Tibial artery (tissue), 4 donors: ENCODE results near the gene GPRIN2.

Source experiments
- DNase-seq, 2 donors: peaks; one replicate each; pipeline ENCODE4 v3.0.0-alpha.2; 2019
- H3K27ac ChIP-seq, 2 donors: fragments of 200-600 bp; sonication (generic) in 1 of 2; 1 replicate in 1 of 2; 2 replicates in 1 of 2; pipeline ENCODE4 v1.5.1; 2018 to 2019; ENCODE audit warnings: mild to moderate bottlenecking in 1 of 2
- H3K27me3 ChIP-seq, 2 donors: fragments of 200-600 bp; sonication (generic) in 1 of 2; one replicate each; pipeline versions ENCODE4 v1.5.1 to v1.6.0; 2016 to 2019
- H3K36me3 ChIP-seq, 3 donors: fragments of 200-600 bp; sonication (generic) in 2 of 3; one replicate each; pipeline ENCODE4 v1.5.1; 2016 to 2019; ENCODE audit warnings: mild to moderate bottlenecking in 2 of 3
- H3K4me1 ChIP-seq, 4 donors: fragments of 200-600 bp; sonication (generic) in 2 of 4; 1 replicate in 3 of 4; 2 replicates in 1 of 4; pipeline ENCODE4 v1.5.1; 2016 to 2019
- H3K4me3 ChIP-seq, 2 donors: fragments of 200-600 bp; sonication (generic) in 1 of 2; 1 replicate in 1 of 2; 2 replicates in 1 of 2; pipeline ENCODE4 v1.5.1; 2018 to 2019; ENCODE audit warnings: mild to moderate bottlenecking in 2 of 2
- H3K9me3 ChIP-seq, 3 donors: fragments of 200-600 bp; sonication (generic) in 1 of 3; one replicate each; pipeline ENCODE4 v1.5.1; 2016 to 2019
- intact Hi-C: fragments of 100-400 bp; cut with DNase I; formaldehyde crosslinking; loops from one replicate; pipeline ENCODE4 v1.15.0; 2023; ENCODE audit warnings: low total_unique reads
- TF ChIP-seq, protein P1 (sequence below), 2 experiments: fragments of 200-600 bp in 1 of 2; fragments of 450-650 bp in 1 of 2; IDR thresholded peaks; one replicate each; pipeline ENCODE4 v1.5.1; 2017 to 2019; ENCODE audit warnings: antibody characterized with exemption in 2 of 2, mild to moderate bottlenecking in 1 of 2, moderate library complexity in 1 of 2

Gene GPRIN2

DNA sequence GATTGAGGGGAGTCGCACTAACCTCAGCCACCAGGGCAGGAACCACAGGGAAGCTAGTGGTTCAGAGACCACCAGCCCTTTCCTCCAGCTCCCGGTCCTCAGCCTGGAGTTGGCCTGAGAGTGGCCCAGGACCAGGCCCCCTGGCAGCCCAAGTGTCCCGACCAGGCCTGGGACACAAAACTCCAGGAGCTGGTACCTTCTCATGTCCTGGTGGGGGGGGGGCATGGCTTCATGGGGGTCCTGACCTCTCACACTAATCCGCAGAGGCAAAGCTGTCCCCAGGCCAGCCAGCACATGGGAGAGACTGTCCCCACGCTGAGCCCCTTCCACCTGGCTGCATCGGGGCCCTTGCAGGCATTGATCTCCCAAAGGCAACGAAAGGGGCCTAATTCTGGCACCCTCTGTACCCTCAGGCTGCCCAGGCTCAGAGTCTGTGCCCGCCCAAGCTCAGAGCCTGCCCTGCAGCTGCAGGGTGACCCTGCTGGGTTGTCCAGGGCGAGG, 28.2 kb downstream of the GPRIN2 start:
- Histone ChIP-seq H3K4me3 (no peak overlapping the region), H3K36me3 (no peaks in the 10 kb centered on the region), H3K9me3 (no peaks in the 10 kb centered on the region), H3K27ac (no peak overlapping the region), H3K4me1 (peaks cover 0 to 18% (median 13%) of the 10 kb centered on the region in 4 donors), H3K27me3 (no peaks in the 10 kb centered on the region)
- intact Hi-C loops: no loop called here
- TF ChIP-seq, protein P1, sequence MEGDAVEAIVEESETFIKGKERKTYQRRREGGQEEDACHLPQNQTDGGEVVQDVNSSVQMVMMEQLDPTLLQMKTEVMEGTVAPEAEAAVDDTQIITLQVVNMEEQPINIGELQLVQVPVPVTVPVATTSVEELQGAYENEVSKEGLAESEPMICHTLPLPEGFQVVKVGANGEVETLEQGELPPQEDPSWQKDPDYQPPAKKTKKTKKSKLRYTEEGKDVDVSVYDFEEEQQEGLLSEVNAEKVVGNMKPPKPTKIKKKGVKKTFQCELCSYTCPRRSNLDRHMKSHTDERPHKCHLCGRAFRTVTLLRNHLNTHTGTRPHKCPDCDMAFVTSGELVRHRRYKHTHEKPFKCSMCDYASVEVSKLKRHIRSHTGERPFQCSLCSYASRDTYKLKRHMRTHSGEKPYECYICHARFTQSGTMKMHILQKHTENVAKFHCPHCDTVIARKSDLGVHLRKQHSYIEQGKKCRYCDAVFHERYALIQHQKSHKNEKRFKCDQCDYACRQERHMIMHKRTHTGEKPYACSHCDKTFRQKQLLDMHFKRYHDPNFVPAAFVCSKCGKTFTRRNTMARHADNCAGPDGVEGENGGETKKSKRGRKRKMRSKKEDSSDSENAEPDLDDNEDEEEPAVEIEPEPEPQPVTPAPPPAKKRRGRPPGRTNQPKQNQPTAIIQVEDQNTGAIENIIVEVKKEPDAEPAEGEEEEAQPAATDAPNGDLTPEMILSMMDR (IDR thresholded peaks at IDR 0.05): no peak
- DNase-seq: peak in 1 of 2 donors; percentile 21

DNA sequence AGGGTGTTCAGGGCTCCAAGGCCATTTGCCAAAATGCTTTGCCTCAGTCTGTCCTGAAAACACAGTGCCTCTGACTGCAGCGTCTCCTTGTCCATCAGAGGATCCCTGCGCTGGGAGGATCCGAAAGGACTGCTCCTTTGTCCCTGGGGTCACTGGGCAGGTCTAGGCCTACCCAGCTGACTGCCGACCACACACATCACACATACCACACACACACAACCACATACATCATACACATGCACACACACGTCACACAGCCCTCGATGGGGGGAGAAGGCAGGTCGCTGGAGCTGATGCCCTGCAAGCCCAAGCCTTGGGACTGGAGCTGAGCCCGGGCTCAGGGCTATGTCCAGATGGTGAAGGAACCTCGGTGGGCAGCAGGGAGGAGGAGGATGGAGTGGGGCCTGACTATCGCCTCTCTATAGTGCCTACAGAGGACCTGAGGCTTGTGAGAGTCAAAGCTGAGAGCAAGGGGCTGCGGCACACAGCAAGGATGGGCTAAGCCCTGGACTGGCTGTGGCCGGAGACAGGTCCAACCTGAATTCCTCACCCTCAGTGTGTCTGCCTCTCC, 29.1 kb downstream of the GPRIN2 start:
- Histone ChIP-seq H3K4me1 (peaks cover 0 to 21% (median 16%) of the 10 kb centered on the region in 4 donors), H3K4me3 (no peak overlapping the region), H3K27ac (no peak overlapping the region), H3K27me3 (no peaks in the 10 kb centered on the region), H3K9me3 (no peaks in the 10 kb centered on the region), H3K36me3 (no peaks in the 10 kb centered on the region)
- TF ChIP-seq, protein P1 (IDR thresholded peaks at IDR 0.05): no peak
- intact Hi-C loops: no loop called here
- peak; percentile 20 to 66 for DNase-seq

DNA sequence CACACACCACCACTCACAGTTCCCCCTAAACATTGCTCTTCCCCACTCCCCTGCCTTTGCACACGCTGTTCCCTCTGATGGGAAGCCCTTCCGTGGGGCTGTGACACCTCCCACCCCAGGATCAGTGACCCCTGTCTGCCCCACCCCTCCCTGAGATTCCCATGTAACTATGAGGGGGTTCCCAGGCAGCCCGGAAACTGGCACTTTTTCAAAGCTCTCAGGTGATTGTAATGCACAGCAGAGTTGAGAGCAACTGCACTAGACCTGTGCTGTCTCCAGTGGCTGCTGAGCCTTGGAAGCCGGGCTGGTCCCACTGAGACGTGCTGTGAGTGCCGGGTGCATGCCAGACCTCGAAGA, 29.8 kb downstream of the GPRIN2 start:
- DNase-seq: peak; percentile 17 to 67
- H3K4me1 ChIP-seq: peaks cover 0 to 21% (median 16%) of the 10 kb centered on the region in 4 donors
- no peaks in the 10 kb centered on the region for H3K36me3 ChIP-seq
- no peak overlapping the region for H3K4me3 ChIP-seq
- H3K27me3 ChIP-seq: no peaks in the 10 kb centered on the region
- intact Hi-C loops: no loop called here
- H3K9me3 ChIP-seq: no peaks in the 10 kb centered on the region
- H3K27ac ChIP-seq: no peak overlapping the region
- TF ChIP-seq, protein P1 (IDR thresholded peaks at IDR 0.05): no peak

DNA sequence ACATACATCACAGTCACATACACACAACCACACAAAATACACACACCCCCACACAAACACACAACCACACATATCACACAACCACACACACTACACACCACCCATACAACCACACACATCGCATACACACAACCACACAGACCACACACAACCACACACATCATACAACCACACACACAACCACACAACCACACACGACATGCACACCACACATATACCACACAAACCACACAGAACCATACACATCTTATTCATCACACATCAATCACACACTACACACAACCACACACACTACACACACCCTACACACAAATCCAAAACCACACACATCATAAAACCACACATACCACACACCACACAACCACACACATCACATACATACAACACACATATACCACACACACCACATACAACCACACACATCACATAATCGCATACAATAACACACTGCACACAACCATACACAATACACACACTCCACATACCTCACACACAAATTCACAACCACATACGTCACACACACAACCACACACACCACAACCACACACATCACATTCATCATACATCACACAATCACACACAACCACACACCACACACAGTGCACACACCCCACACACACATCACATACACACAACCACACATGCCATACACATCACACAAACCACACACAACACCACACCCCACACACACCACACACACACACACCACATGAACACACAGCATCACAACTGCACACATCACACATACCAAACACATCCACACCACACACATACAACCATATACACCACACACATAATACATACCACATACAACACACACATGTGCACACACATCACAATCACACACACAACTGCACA, 30.4 kb downstream of the GPRIN2 start:
- H3K9me3 ChIP-seq: no peaks in the 10 kb centered on the region
- no peaks in the 10 kb centered on the region for H3K36me3 ChIP-seq
- peaks cover 0 to 21% (median 16%) of the 10 kb centered on the region in 4 donors for H3K4me1 ChIP-seq
- TF ChIP-seq, protein P1 (IDR thresholded peaks at IDR 0.05): no peak
- no peak for DNase-seq
- intact Hi-C loops: no loop called here
- H3K27me3 ChIP-seq: no peaks in the 10 kb centered on the region
- no peak overlapping the region for H3K4me3 ChIP-seq
- H3K27ac ChIP-seq: no peak overlapping the region

DNA sequence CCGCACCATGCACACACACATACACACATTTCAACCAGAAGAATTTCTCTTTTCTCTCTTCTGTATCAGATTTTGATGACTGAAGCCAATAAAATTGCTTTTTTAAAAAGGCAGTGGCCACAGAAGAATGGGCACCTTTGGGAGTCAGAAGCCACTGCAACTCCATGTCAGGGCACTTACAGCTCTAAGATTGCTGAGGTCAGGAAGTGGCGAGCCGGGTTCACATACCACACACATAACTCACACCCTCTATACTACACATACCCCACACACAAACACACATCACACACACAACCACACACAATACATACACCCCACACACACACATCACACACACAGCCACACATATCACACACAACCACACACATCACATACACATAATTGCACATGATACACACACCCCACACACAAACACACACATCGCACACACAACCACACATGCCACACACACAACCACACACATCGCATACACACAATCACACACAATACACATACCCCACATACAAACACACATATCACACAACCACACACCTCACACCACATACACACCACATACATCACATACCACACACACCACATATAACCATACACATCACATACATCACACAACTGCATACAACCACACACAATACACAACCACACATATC, 31.2 kb downstream of the GPRIN2 start:
- H3K4me3 ChIP-seq: no peak overlapping the region
- no peak for DNase-seq

More for the DNA sequence above, 31.2 kb downstream of the GPRIN2 start:
- H3K4me1 ChIP-seq: peaks cover 0 to 21% (median 16%) of the 10 kb centered on the region in 4 donors
- H3K27me3 ChIP-seq: no peaks in the 10 kb centered on the region
- no peaks in the 10 kb centered on the region for H3K9me3 ChIP-seq
- no peak overlapping the region for H3K27ac ChIP-seq
- intact Hi-C loops: no loop called here
- TF ChIP-seq, protein P1 (IDR thresholded peaks at IDR 0.05): no peak
- H3K36me3 ChIP-seq: no peaks in the 10 kb centered on the region
